Parietal lobe (tissue), 1 donor: ENCODE data around the gene VWA5A. TPM values are rescaled to one million over a fixed set of nuclear protein-coding genes. Genes with fewer than 3 reads are reported as not detected.

Source experiments
- total RNA-seq: library from RNA; depleted of rRNA; stranded (reverse); fragments of >200 nt; gene quantifications from one replicate; pipeline ENCODE4 v1.2.3, GENCODE V29; 2014

VWA5A gene, protein sequence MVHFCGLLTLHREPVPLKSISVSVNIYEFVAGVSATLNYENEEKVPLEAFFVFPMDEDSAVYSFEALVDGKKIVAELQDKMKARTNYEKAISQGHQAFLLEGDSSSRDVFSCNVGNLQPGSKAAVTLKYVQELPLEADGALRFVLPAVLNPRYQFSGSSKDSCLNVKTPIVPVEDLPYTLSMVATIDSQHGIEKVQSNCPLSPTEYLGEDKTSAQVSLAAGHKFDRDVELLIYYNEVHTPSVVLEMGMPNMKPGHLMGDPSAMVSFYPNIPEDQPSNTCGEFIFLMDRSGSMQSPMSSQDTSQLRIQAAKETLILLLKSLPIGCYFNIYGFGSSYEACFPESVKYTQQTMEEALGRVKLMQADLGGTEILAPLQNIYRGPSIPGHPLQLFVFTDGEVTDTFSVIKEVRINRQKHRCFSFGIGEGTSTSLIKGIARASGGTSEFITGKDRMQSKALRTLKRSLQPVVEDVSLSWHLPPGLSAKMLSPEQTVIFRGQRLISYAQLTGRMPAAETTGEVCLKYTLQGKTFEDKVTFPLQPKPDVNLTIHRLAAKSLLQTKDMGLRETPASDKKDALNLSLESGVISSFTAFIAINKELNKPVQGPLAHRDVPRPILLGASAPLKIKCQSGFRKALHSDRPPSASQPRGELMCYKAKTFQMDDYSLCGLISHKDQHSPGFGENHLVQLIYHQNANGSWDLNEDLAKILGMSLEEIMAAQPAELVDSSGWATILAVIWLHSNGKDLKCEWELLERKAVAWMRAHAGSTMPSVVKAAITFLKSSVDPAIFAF
- 4.1 TPM for total RNA-seq

GRCh38 chr11:124114942-124115781, at the start of gene VWA5A:
VWA5A (plus strand) TSS chr11:124115450; CDS start chr11:124117512, 2,062 bp downstream.

GRCh38 chr11:124183068-124183467, 67.8 kb downstream of the VWA5A start, which contains the start of gene OR10D3:
OR10D3 (plus strand) TSS chr11:124183345; CDS start chr11:124185270, 1,925 bp downstream.

Other genes starting within 250 kb of the VWA5A start
- gene TMEM225, start 229.8 kb upstream of the VWA5A start, total RNA-seq, result not detected
- not detected for gene OR8D4, start 213.3 kb upstream of the VWA5A start, total RNA-seq
- not detected for gene OR4D5, start 175.8 kb upstream of the VWA5A start, total RNA-seq
- not detected for gene OR6T1, start 171.6 kb upstream of the VWA5A start, total RNA-seq
- gene OR10S1, start 137.7 kb upstream of the VWA5A start, total RNA-seq, result not detected
- not detected for gene OR10G6, start 120.3 kb upstream of the VWA5A start, total RNA-seq
- gene OR10G4, start 102.5 kb upstream of the VWA5A start, total RNA-seq, result not detected
- gene OR10G9, start 92.4 kb upstream of the VWA5A start, total RNA-seq, result not detected
- gene OR10G8, start 88.7 kb upstream of the VWA5A start, total RNA-seq, result not detected
- gene OR10G7, start 74.1 kb upstream of the VWA5A start, total RNA-seq, result not detected
- not detected for gene OR10D3, start 67.9 kb downstream of the VWA5A start, total RNA-seq
- not detected for gene OR8G1, start 125.6 kb downstream of the VWA5A start, total RNA-seq
- gene OR8G5, start 140.9 kb downstream of the VWA5A start, total RNA-seq, result not detected
- gene OR8D1, start 198.5 kb downstream of the VWA5A start, total RNA-seq, result not detected
- not detected for gene OR8D2, start 204.7 kb downstream of the VWA5A start, total RNA-seq